ENCODE results near the gene SLC35B3. TPM values are rescaled to one million over a fixed set of nuclear protein-coding genes. Genes with fewer than 3 reads are reported as not detected.
"Not testable (repeated sequence)": the region's sequence is repeated elsewhere in the genome, so short reads cannot be mapped to it uniquely, and the experiment has no call there.

SLC35B3 gene
- total and polyA plus RNA-seq, 4 donors, result 12.3 to 24.1 (median 16.4) TPM

GRCh38 chr6:8462694-8463093 lies 27.3 kb upstream of the SLC35B3 start:
- H3K27me3 ChIP-seq (ENCODE audit: control insufficient read depth in 3 of 3, insufficient read depth in 3 of 3, low read length in 2 of 3), result no peaks in the 10 kb centered on the region
- no peaks in the 10 kb centered on the region for H3K36me3 ChIP-seq (ENCODE audit: control insufficient read depth in 4 of 4, insufficient read depth in 4 of 4, low read length in 4 of 4)
- no peak for TF ChIP-seq CTCF (IDR thresholded peaks at IDR 0.05; ENCODE audit: control extremely low read depth, extremely low read depth)
- H3K27ac ChIP-seq (ENCODE audit: low read depth in 1 of 2, low read length in 1 of 2), result no peak overlapping the region
- H3K9ac ChIP-seq (ENCODE audit: insufficient read depth in 1 of 2, low read length in 2 of 2), result no peak overlapping the region
- ATAC-seq (ENCODE audit: insufficient read depth, low FRiP score) (no peak), DNase-seq (no peak)
- 64 to 66% methylated on average over 1 of the region's 1 CpG for WGBS, 2 donors
- H3K4me3 ChIP-seq, result no peak overlapping the region
- no peaks in the 10 kb centered on the region for H3K4me1 ChIP-seq (ENCODE audit: control insufficient read depth in 5 of 5, insufficient read depth in 5 of 5, low read length in 5 of 5)
- peaks cover 0 to 2% (median 1%) of the 10 kb centered on the region in 4 donors for H3K9me3 ChIP-seq (ENCODE audit: control insufficient read depth in 4 of 4, insufficient read depth in 3 of 4, low read length in 3 of 4)

DNA sequence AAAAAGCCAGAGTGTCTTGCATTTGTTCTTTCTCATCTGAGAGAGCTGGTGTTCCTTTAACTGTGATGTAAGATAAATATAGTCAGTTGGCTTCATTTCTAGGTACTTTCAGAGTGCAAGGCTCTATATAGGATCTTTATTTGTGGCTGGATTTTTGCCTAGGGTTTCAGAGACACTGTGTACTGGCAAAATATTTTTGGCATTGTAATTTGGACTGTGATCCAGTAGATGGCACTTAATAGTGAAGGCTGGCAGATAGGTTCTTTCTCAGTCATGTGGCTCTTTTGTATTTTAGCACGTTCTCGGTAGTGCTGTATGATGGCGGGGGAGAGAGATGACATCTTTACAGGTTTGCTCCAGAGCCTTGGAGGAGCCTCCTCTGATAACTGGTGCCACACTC lies 26.8 kb upstream of the SLC35B3 start:
- no peak for ATAC-seq (ENCODE audit: insufficient read depth, low FRiP score)
- Histone ChIP-seq H3K9me3 (ENCODE audit: control insufficient read depth in 4 of 4, insufficient read depth in 3 of 4, low read length in 3 of 4) (peaks cover 0 to 5% (median 1%) of the 10 kb centered on the region in 4 donors), H3K27me3 (ENCODE audit: control insufficient read depth in 3 of 3, insufficient read depth in 3 of 3, low read length in 2 of 3) (no peaks in the 10 kb centered on the region), H3K9ac (ENCODE audit: insufficient read depth in 1 of 2, low read length in 2 of 2) (no peak overlapping the region), H3K36me3 (ENCODE audit: control insufficient read depth in 4 of 4, insufficient read depth in 4 of 4, low read length in 4 of 4) (no peaks in the 10 kb centered on the region), H3K4me3 (no peak overlapping the region), H3K4me1 (ENCODE audit: control insufficient read depth in 5 of 5, insufficient read depth in 5 of 5, low read length in 5 of 5) (no peaks in the 10 kb centered on the region), H3K27ac (ENCODE audit: low read depth in 1 of 2, low read length in 1 of 2) (no peak overlapping the region)
- TF ChIP-seq CTCF (IDR thresholded peaks at IDR 0.05; ENCODE audit: control extremely low read depth, extremely low read depth), result no peak
- 92 to 94% methylated on average over 3 of the region's 3 CpGs for WGBS, 2 donors
- DNase-seq, result no peak

DNA sequence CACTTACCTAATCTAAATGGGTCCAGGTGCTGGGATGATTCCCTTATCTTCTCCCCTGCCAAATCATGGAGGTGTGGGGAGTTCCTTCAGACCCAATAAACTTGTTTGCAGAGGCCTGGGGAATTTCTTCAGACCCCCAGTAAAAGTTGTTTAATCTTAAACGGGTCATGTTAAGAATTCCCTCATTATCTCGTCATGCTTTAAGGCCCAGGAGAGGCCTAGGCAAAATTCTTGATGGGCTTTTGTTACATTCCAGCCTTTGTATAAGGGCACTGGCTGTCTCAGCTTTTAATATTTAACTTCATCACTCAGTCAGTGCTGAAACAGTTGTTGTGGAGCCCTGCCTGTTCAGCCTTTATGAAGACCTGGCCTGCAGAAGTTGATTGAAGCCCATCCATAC lies 11.0 kb upstream of the SLC35B3 start:
- no peaks in the 10 kb centered on the region for H3K4me1 ChIP-seq (ENCODE audit: control insufficient read depth in 5 of 5, insufficient read depth in 5 of 5, low read length in 5 of 5)
- 65 to 70% methylated on average over 2 of the region's 2 CpGs for WGBS, 2 donors
- no peak overlapping the region for H3K27ac ChIP-seq (ENCODE audit: low read depth in 1 of 2, low read length in 1 of 2)
- no peaks in the 10 kb centered on the region for H3K27me3 ChIP-seq (ENCODE audit: control insufficient read depth in 3 of 3, insufficient read depth in 3 of 3, low read length in 2 of 3)
- H3K4me3 ChIP-seq, result no peak overlapping the region
- H3K9me3 ChIP-seq (ENCODE audit: control insufficient read depth in 4 of 4, insufficient read depth in 3 of 4, low read length in 3 of 4), result no peaks in the 10 kb centered on the region
- no peak for TF ChIP-seq CTCF (IDR thresholded peaks at IDR 0.05; ENCODE audit: control extremely low read depth, extremely low read depth)
- H3K36me3 ChIP-seq (ENCODE audit: control insufficient read depth in 4 of 4, insufficient read depth in 4 of 4, low read length in 4 of 4), result no peaks in the 10 kb centered on the region
- H3K9ac ChIP-seq (ENCODE audit: insufficient read depth in 1 of 2, low read length in 2 of 2), result no peak overlapping the region
- ATAC-seq (ENCODE audit: insufficient read depth, low FRiP score), result no peak
- no peak for DNase-seq

- WGBS, 2 donors, result 83 to 92% methylated on average over 4 of the region's 4 CpGs
- DNase-seq; ATAC-seq (ENCODE audit: insufficient read depth, low FRiP score); H3K36me3 ChIP-seq (ENCODE audit: control insufficient read depth in 4 of 4, insufficient read depth in 4 of 4, low read length in 4 of 4); H3K9ac ChIP-seq (ENCODE audit: insufficient read depth in 1 of 2, low read length in 2 of 2); H3K4me3 ChIP-seq; H3K27me3 ChIP-seq (ENCODE audit: control insufficient read depth in 3 of 3, insufficient read depth in 3 of 3, low read length in 2 of 3); H3K27ac ChIP-seq (ENCODE audit: low read depth in 1 of 2, low read length in 1 of 2); H3K4me1 ChIP-seq (ENCODE audit: control insufficient read depth in 5 of 5, insufficient read depth in 5 of 5, low read length in 5 of 5); H3K9me3 ChIP-seq (ENCODE audit: control insufficient read depth in 4 of 4, insufficient read depth in 3 of 4, low read length in 3 of 4): not testable (repeated sequence)
Measured at GRCh38 chr6:8445930-8446329, 10.6 kb upstream of the SLC35B3 start.
